ENCODE results near the gene OR56B4.

DNA sequence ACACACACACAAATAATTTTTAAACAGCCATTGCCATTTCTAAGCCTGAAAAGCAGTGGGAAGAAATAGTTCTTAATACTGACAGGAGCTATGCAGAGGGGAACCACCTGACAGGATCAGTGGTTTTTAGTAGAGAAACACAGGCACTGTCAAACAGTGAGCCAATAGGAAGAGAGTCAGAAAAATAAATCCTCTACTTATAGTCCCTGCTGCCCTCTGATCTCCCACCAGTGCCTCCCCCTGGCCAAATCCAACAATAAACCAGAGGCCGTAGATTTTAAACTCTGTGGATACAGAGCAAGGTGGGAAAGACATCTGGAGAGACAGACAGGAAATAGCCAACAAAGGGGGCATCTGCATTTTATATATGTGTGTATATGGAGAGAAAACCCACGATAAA lies 7.9 kb upstream of the OR56B4 start:
- TF ChIP-seq GATA2 (IDR thresholded peaks at IDR 0.05; ENCODE audit: low read depth, low read length) (no peak), GATA3 (IDR thresholded peaks at IDR 0.05; ENCODE audit: low read depth, low read length) (no peak)
